WTC11 (cell line): Measurements from ENCODE around the gene EPHB6. TPM values are rescaled to one million over a fixed set of nuclear protein-coding genes. Genes with fewer than 3 reads are reported as not detected.

Experiments
- ATAC-seq: fragments of 200-7000 bp; cut with Tn5 transposase; 2 replicates; pipeline ENCODE4 v1.10.0; 2021; ENCODE audit warnings: mild to moderate bottlenecking, moderate library complexity
- CTCF ChIA-PET: fragments of 300-600 bp; sonication (Branson Sonifier 250); formaldehyde crosslinking; loops from one replicate; lab custom pipeline; 2021; ENCODE audit warnings: antibody characterized with exemption; lab: Charles Lee
- POLR2A ChIA-PET: fragments of 350-600 bp; sonication (Branson Sonifier 250); formaldehyde crosslinking; loops from one replicate; lab custom pipeline; 2021; ENCODE audit warnings: antibody characterized with exemption; lab: Charles Lee
- DNase-seq: peaks from one replicate; pipeline ENCODE4 v3.0.0; 2021; ENCODE audit warnings: low spot score
- H3K27ac Mint-ChIP-seq: 2 replicates; pipeline ENCODE4 v1.8.0; 2021; ENCODE audit warnings: mixed read lengths
- H3K27me3 Mint-ChIP-seq: 2 replicates; pipeline ENCODE4 v1.8.0; 2021; ENCODE audit warnings: low read depth, mild to moderate bottlenecking, moderate library complexity, mixed read lengths
- H3K36me3 Mint-ChIP-seq: 2 replicates; pipeline ENCODE4 v1.8.0; 2021; ENCODE audit warnings: mixed read lengths
- H3K4me1 Mint-ChIP-seq: 2 replicates; pipeline ENCODE4 v1.8.0; 2022; ENCODE audit warnings: mixed read lengths
- H3K4me3 Mint-ChIP-seq: 2 replicates; pipeline ENCODE4 v1.8.0; 2021; ENCODE audit warnings: mild to moderate bottlenecking, moderate library complexity, mixed read lengths
- H3K9me3 Mint-ChIP-seq: 2 replicates; pipeline ENCODE4 v1.8.0; 2021; ENCODE audit warnings: mixed read lengths
- ARID4B ChIP-seq: sonication (generic); formaldehyde crosslinking; IDR thresholded peaks from 2 replicates; pipeline ENCODE4 v1.8.0; 2023; ENCODE audit warnings: missing genetic modification reagents, mild to moderate bottlenecking, borderline replicate concordance
- ATF1 ChIP-seq: sonication (generic); formaldehyde crosslinking; IDR thresholded peaks from 2 replicates; pipeline ENCODE4 v1.8.1; 2023; ENCODE audit warnings: mild to moderate bottlenecking, moderate library complexity, missing genetic modification reagents
- CTCF ChIP-seq: fragments of 200-600 bp; IDR thresholded peaks from 2 replicates; pipeline ENCODE4 v1.8.0; 2022; ENCODE audit warnings: antibody characterized with exemption
- E2F4 ChIP-seq: sonication (generic); formaldehyde crosslinking; IDR thresholded peaks from 2 replicates; pipeline ENCODE4 v1.8.1; 2022; ENCODE audit warnings: low read depth, mild to moderate bottlenecking, moderate library complexity, missing genetic modification reagents, borderline replicate concordance
- E2F5 ChIP-seq: sonication (generic); formaldehyde crosslinking; IDR thresholded peaks from 2 replicates; pipeline ENCODE4 v1.8.1; 2022; ENCODE audit warnings: mild to moderate bottlenecking, moderate library complexity, missing genetic modification reagents
- FOXK1 ChIP-seq: sonication (generic); formaldehyde crosslinking; IDR thresholded peaks from 2 replicates; pipeline ENCODE4 v1.8.0; 2022; ENCODE audit warnings: mild to moderate bottlenecking, moderate library complexity, missing genetic modification reagents
- FOXP1 ChIP-seq: sonication (generic); formaldehyde crosslinking; IDR thresholded peaks from 2 replicates; pipeline ENCODE4 v1.8.0; 2022; ENCODE audit warnings: missing genetic modification reagents, mild to moderate bottlenecking, moderate library complexity, borderline replicate concordance
- MXD4 ChIP-seq: fragments of 250-450 bp; sonication (Bioruptor Pico); IDR thresholded peaks from 2 replicates; pipeline ENCODE4 v1.8.0; 2021; ENCODE audit warnings: mild to moderate bottlenecking, moderate library complexity, borderline replicate concordance
- MYBL2 ChIP-seq: sonication (generic); formaldehyde crosslinking; IDR thresholded peaks from 2 replicates; pipeline ENCODE4 v1.8.1; 2023; ENCODE audit warnings: mild to moderate bottlenecking, moderate library complexity, missing genetic modification reagents
- NR1H2 ChIP-seq: sonication (generic); formaldehyde crosslinking; IDR thresholded peaks from 2 replicates; pipeline ENCODE4 v1.9.0; 2021; ENCODE audit warnings: mild to moderate bottlenecking, moderate library complexity, missing genetic modification reagents
- NR3C1 ChIP-seq: sonication (generic); formaldehyde crosslinking; conservative IDR thresholded peaks from 2 replicates; pipeline ENCODE4 v1.8.1; 2023; ENCODE audit warnings: low read depth, mild to moderate bottlenecking, missing genetic modification reagents
- STAT6 ChIP-seq: sonication (generic); formaldehyde crosslinking; conservative IDR thresholded peaks from 2 replicates; pipeline ENCODE4 v1.8.1; 2023; ENCODE audit warnings: mild to moderate bottlenecking, low read depth, missing genetic modification reagents, moderate library complexity
- TCF7 ChIP-seq: sonication (generic); formaldehyde crosslinking; IDR thresholded peaks from 2 replicates; pipeline ENCODE4 v1.8.0; 2022; ENCODE audit warnings: mild to moderate bottlenecking, low read depth, missing genetic modification reagents, moderate library complexity
- ZNF219 ChIP-seq: sonication (generic); formaldehyde crosslinking; IDR thresholded peaks from 2 replicates; pipeline ENCODE4 v1.8.0; 2023; ENCODE audit warnings: missing genetic modification reagents, mild to moderate bottlenecking, borderline replicate concordance
- ZNF317 ChIP-seq: sonication (generic); formaldehyde crosslinking; IDR thresholded peaks from 2 replicates; pipeline ENCODE4 v1.8.1; 2023; ENCODE audit warnings: low read depth, mild to moderate bottlenecking, moderate library complexity, missing genetic modification reagents, borderline replicate concordance
- ZNF532 ChIP-seq: fragments of 250-450 bp; sonication (Bioruptor Pico); IDR thresholded peaks from 2 replicates; pipeline ENCODE4 v1.9.0; 2021; ENCODE audit warnings: mild to moderate bottlenecking, borderline replicate concordance
- total RNA-seq: library from RNA; stranded (reverse); gene quantifications from 3 replicates; pipeline ENCODE4 v1.2.3, GENCODE V29; 2021

Gene EPHB6
- total RNA-seq, 1 experiment from 2014 or later = 15.1 TPM

- TF ChIP-seq FOXP1 (CRISPR knock-in tag) (no peak), TCF7 (CRISPR knock-in tag) (no peak), CTCF (no peak)
- TF ChIP-seq, all 79 proteins: peak for 0
These were observed 43.7 kb downstream of the EPHB6 start (continued) for GRCh38 chr7:142898377-142899170.

- H3K27me3 Mint-ChIP-seq = peaks cover 7% of the 10 kb centered on the region
- H3K4me3 Mint-ChIP-seq = no peak overlapping the region
- H3K27ac Mint-ChIP-seq = no peak overlapping the region
- peaks cover 26% of the 10 kb centered on the region for H3K9me3 Mint-ChIP-seq
- peaks cover 13% of the 10 kb centered on the region for H3K4me1 Mint-ChIP-seq
- CTCF ChIA-PET = interaction anchor here (1.1 to 1.8 kb wide), 2 partner anchors 10 to 27 kb away, joined by 5 to 10 read pairs; no protein-coding TSS in a partner anchor
- TF ChIP-seq ZNF532 (CRISPR knock-in tag) (no peak), ZNF317 (CRISPR knock-in tag) (no peak), MYBL2 (no peak), E2F5 (CRISPR knock-in tag) (no peak), ATF1 (no peak), E2F4 (CRISPR knock-in tag) (no peak), ZNF219 (CRISPR knock-in tag) (no peak), STAT6 (CRISPR knock-in tag) (no peak), NR3C1 (CRISPR knock-in tag) (no peak), FOXK1 (CRISPR knock-in tag) (no peak), ARID4B (CRISPR knock-in tag) (no peak), NR1H2 (CRISPR knock-in tag) (no peak), MXD4 (CRISPR knock-in tag) (no peak)
- POLR2A ChIA-PET = no interaction called here
- DNase-seq (no peak), ATAC-seq (no peak)
- peaks cover 13% of the 10 kb centered on the region for H3K36me3 Mint-ChIP-seq
These were observed 44.8 kb downstream of the EPHB6 start for GRCh38 chr7:142899661-142900060.
